HG02588 (cell line): ENCODE measurements around the gene LHX3.
"Not testable (repeated sequence)": the region's sequence is repeated elsewhere in the genome, so short reads cannot be mapped to it uniquely, and the experiment has no call there.

Experiments
- ATAC-seq: cut with Tn5 transposase; IDR thresholded peaks from one replicate; pipeline ENCODE4 v1.9.1; 2021; ENCODE audit warnings: mild to moderate bottlenecking, moderate library complexity; ENCODE audit not compliant: unreplicated experiment

Gene LHX3

DNA sequence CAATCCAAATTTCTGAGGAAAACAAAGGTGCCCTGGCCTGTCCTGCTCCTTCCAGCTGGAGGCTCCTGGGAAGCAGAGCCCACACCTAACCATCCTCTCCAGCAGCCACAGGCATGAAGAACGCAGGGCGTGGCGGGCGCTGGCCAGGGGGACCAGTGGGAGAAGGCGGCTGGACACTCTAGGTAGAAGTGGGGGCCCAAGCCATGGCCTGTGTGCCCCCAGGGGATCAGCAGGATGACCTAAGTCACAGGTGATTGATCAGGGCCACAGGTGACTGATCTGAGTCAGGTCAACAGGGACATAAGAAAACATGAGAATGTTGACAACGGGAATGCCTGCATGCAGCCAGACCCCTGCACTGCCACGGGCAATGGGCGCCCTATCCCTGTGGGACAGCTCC, 37.3 kb upstream of the LHX3 start:
- no peak for ATAC-seq

DNA sequence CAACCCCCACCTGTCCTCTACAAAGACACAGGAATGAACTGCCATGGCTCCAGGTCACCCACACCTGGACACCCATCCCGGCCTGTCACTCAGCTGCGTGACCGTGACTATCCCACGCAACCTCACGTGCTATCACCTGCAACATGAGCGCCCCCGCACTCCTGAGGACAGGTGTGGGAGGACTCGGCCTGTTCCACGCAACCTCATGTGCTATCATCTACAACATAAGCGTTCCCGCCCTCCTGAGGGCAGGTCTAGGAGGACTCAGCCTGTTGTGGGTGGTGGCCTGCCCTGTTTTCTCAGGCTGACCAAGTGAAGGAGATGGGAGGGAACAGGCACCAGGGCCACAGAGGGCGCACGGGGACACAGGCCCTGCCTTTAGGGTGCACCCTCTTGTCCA, 36.6 kb upstream of the LHX3 start:
- no peak for ATAC-seq

DNA sequence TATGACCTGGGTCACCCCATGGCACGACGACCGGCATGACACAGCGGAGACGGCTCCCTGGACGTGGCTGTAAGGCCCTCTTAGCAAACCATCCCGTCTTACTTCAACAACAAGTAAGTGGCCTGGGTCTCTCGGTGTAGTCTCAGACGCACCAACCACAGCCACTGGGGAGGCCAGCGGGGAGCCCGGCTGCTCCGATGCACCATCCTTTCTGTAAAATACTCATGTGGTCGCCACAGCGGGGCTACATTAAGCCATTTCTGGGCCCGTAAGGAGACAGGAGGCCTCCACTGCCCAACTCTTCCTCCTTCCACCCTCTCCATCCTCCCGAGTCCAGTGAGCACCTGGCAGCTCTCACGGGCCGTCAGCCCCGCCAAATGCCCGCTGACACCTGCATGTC, 36.0 kb upstream of the LHX3 start:
- no peak for ATAC-seq

DNA sequence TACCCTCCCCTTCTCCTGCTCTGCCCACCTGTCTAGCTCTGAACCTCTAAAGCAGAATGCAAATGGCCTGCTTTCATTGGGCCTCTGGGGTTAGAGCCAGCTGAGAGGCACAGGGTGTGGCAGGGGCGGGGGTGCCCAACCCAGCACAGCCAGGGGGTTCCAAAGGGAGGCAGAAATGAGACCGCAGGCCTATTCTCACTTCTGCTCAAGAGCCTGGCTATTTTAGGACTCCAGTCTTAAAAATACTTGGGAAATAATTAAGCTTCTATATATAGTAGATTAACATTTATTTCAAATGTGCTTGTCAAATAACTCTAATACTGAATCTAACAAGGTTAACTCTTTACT, 35.0 kb upstream of the LHX3 start:
- ATAC-seq = peak; percentile 45

DNA sequence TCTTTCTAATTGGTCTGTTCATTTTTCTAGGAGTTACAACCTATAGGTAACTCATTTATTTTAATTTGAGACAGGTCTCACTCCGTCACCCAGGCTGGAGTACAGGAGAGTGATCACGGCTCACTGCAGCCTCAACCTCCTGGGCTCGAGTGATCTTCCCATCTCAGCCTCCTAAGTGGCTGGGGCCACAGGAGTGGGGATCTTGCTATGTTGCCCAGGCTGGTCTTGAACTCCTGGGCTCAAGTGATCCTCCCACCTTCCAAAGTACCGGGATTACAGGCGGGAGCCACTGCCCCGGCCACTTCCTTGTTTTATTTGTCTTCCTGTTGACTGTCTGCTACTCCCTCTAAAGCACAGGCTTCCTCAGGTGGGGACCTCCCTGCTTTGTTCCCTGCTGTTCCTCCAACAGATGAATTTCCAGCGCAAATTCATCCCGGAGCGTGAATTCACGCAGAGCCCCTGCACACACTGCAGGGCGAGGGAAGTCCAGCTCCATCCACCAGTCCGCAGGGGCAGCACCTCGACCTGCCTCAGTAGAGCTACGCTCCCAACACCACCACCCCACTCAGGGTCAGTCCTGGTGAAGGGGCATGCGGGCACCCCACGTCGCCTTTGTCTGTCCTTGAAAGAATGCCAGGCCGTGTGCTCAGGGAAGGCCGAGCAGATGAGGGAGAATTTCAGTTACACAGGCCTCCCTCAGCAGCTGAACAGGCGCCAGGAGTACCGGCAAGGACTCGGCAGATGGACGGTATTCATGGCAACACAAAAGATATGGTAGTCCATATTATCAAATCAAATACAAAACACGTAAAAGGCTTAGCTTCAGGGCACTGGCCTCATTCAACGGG, 34.4 kb upstream of the LHX3 start:
- no peak for ATAC-seq

DNA sequence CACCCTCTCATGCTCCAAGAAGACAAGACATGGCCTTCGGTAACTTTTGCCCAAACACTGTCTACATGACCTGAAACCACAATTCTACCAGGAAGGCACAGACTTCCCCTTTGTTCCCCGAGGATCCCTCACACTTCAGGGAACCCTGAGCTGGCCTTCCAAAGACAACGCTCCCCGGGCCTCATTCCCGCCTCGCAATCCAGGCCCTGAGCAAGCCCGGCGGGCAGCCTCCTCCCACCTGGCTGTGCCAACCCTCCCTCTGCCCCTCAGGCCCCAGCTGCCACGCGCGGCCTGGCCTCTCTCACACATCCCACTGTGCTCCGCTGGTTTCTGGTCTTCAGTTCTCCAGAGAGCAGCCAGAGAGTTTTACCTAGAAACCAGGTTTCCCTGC, 33.4 kb upstream of the LHX3 start:
- ATAC-seq = no peak

DNA sequence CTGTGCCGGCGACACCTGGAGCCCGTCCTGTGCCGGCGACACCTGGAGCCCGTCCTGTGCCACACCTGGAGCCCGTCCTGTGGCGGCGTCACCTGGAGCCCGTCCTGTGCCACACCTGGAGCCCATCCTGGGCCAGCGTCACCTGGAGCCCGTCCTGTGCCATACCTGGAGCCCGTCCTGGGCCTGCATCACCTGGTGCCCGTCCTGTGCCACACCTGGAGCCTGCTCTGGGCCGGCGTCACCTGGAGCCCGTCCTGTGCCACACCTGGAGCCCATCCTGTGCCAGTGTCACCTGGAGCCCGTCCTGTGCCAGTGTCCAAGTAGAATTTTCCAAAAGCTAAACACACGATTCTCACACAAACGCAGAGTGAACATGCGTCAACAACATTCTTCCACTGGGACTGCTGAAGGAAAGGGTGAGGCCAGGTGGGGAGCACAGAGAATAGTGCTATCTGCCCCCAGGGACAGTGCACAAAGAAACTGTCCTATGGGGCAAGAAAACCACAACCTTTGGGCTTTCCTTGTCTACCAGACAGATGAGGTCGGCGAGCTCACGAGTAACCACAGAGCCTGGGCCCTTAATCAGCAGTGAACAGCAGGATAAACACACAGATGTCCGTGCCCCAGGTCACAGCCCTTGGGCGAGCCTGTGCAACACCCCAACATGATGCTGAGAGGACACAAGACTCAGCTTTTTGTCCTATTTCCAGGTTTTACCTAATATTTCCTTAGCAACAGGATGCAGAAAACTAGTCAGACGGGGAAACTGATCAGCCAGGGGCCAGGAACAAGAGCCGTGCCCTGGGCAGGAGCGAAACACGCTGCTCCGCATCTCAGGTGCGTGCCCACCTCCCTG, 32.8 kb upstream of the LHX3 start:
- ATAC-seq = no peak

DNA sequence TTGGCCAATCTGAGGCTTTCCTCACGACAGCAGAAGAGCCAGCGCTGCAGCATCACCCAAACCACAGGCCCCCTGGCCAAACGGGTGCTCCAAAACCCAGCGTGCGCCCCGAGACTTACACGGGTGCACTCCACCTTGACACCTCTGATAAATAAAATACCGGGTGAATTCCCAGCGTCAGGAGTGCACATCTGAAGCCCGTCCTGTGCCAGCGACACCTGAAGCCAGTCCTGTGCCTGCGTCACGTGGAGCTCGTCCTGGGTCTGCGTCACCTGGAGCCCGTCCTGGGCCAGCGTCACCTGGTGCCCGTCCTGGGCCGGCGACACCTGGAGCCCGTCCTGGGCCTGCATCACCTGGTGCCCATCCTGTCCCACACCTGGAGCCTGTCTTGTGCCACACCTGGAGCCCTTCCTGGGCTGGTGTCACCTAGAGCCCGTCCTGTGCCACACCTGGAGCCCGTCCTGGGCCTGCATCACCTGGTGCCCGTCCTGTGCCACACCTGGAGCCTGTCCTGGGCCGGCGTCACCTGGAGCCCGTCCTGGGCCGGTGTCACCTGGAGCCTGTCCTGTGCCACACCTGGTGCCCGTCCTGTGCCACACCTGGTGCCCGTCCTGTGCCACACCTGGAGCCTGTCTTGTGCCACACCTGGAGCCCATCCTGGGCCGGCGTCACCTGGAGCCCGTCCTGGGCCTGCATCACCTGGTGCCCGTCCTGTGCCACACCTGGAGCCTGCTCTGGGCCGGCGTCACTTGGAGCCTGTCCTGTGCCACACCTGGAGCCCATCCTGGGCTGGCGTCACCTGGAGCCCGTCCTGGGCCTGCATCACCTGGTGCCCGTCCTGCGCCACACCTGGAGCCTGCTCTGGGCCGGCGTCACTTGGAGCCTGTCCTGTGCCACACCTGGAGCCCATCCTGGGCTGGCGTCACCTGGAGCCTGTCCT, 31.8 kb upstream of the LHX3 start:
- ATAC-seq = not testable (repeated sequence)

DNA sequence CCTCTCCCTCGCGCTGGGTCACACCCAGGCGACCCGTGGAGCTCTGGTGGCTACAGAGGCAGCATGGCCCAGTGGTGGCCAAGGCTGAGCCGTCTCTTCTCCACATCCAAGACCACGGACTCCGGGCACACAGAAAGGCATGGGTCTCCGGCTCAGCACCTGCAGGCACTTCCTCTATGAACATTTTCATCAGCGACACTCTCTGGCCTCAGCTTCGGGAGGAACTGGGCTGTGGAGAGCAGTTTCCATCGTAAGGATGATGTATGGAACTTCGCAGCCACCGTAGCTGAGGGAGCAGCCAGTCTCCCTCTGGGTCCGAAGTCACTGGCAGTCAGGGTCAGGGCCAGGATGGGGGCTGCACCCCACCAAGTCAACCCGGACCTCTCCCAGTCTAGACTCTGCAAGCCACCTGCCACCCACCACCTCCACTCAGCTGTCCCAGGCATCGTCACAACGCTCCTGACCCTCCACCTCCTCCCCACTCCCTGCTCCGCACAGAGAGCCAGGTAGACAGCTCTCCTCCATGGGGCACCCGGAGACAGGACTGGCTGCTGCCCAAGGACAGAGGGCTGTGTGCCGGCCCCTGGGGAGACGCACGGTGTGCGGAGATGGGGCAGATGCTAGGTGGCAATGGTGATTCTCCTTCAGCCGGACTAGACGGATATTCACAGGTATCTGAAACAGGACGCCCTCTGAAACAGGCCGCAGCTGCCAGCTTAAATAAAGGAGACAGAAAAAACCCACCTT, 31.0 kb upstream of the LHX3 start:
- no peak for ATAC-seq

DNA sequence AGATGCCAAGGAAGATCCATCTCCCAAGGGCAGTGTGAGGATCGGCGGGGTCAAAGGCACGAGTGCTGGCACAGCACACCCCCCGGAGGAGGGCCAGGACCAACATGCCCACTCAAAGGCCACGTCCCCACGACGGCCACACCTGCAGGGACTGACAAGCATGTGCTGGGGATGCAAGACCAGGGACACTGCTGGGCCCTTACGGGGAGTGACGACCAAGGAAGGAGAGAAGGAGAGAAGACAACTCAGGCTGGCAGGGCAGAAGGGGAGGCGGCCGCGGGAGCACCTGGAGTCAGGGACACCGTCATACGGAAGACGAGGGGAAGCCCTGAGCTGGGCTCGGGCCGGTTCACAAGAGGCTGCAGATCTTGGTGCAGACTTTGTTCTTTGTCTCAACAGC, 30.2 kb upstream of the LHX3 start:
- no peak for ATAC-seq

DNA sequence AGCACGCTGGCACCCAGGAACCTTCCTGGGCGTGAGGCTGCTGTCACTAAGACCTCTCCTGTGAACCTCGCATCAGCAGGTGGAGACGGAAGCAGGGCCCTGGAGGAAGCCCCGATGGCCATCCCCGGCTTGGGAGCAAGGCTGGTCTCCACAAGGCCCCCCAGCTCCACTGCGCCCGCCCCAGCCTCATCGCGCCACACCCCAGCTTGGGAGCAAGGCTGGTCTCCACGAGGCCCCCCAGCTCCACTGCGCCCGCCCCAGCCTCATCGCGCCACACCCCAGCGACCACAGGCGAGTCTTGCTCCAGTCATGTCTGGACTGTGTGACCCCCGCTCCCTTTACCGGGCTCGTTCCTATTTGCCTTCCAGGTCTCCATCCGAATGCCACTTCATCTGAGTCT, 29.7 kb upstream of the LHX3 start:
- ATAC-seq = no peak

DNA sequence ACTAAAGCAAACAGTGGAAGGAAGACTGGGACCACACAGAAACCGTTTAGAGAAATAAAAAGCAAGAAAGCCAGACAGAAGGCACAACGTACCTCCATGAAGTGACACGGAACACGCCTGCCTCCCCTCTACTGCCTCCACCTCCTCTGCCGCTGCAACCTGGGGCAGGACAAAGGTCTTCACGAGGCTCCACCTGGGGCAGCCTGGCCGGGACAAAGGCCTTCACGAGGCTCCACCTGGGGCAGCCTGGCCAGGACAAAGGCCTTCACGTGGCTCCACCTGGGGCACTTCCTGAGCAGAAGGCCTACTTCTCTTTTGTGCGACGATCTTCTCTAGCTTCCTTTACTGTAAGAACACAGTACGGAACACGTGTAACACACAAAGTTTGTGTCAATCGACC, 28.9 kb upstream of the LHX3 start:
- no peak for ATAC-seq

DNA sequence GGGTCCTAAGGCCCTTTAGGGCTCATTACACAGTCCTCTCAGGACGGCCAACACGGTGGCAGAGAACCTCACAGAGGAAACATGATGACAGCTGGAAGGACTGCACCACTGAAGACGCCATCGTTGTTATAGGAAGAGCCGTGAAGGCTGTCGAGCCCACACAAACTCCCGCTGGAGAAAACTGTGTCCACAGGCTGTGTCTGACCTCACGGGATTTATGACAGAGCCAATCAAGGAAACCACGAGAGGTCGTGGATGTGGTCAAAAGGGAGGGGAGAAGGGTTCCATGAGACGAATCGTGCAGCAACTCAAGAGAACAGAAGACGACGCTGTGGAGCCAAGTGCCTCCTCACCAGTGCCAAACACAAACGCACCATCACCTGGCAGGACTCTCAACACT, 28.5 kb upstream of the LHX3 start:
- no peak for ATAC-seq

DNA sequence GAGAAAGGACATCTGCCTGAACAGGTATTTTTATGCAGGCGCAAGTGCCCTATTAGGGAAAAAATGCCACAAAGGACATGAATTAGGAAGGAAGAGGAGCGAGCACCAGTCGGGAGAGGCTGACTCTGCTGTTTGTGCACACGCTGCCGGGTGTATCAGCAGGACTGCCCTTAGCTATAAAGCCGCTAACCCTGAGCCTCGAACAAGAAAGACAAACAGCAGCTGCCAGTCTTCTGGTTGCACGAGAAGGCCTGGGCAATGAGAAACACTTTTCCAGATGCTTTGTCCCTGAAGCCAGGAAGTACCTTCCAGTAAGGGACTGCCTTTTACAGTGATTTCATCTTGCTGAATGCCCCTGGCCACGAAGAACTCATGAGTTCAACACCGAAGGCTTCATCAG, 28.0 kb upstream of the LHX3 start:
- ATAC-seq = no peak

DNA sequence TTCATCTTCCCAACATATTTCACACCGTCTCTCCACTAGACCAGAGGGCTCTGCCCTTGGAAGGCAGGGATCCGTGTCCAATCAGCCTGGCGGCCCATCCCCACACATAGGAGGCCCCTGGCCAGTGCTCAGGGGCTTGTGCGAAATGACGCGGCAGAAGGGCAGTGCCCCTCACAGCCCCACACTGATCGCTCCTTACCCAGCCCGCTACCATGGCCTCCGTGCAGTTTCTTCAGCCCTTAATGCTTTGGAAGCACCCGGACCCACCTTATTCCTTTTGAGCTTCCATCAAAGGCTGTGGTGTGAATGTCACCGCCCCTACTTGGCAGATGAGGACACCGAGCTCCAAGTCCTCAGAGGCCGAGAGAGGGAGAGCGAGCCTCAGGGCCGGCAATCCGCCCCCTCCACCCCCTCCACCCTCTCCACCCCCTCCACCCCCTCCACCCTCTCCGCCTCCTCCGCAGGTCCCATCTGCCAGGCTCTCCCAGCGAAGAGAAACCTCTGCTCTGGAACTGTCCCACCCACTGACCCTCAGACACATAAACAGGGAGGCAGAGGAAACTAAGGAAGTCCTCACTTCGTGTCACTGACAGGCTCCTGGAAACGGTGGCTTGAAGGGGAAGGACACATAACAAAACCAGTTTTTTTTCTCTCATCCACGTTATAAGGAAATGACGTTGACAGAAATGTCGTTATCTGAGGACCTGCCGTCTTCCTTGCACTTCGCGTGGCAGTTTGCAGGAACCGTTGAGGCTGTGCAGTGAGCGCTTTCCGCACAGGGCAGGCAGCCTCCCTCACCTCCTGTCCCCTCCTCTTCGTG, 26.8 kb upstream of the LHX3 start:
- no peak for ATAC-seq

DNA sequence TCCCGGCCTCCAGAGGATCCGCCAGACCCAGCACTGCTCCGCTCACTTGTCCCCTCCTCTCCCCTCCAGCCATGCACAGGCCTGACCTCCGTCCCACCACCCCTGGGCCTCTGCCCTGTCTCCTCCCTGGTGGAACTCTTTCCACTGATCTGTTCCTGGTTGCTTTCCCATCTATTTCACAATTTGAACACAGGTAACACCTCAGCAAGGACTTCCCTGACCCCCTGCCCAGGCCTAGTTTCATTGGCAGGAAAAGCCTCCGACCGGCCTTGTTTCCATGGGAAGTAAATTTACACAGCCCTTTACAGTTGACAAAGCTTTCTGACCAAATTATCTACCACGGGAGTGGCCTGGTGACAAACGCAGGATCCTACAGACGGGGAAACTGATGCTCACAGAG, 25.8 kb upstream of the LHX3 start:
- no peak for ATAC-seq

DNA sequence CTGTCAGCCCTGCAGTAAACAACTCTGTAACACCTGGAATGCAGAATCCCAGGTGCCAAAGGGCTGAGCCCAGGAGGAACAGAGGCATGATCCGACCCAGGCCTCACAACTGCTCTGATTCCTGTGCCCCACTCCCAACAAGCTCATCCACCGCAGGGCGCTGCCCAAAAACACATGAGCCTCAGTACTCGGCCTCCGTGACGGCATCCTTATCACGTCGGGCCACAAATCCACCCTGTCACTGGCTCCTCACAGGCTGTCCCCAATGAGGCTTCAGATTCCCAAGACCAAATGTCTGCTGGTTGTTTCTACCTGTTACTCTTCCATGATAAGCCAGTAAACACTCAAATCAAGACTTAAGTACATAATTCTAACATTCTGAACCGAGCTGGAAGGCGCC, 25.4 kb upstream of the LHX3 start:
- ATAC-seq = no peak

DNA sequence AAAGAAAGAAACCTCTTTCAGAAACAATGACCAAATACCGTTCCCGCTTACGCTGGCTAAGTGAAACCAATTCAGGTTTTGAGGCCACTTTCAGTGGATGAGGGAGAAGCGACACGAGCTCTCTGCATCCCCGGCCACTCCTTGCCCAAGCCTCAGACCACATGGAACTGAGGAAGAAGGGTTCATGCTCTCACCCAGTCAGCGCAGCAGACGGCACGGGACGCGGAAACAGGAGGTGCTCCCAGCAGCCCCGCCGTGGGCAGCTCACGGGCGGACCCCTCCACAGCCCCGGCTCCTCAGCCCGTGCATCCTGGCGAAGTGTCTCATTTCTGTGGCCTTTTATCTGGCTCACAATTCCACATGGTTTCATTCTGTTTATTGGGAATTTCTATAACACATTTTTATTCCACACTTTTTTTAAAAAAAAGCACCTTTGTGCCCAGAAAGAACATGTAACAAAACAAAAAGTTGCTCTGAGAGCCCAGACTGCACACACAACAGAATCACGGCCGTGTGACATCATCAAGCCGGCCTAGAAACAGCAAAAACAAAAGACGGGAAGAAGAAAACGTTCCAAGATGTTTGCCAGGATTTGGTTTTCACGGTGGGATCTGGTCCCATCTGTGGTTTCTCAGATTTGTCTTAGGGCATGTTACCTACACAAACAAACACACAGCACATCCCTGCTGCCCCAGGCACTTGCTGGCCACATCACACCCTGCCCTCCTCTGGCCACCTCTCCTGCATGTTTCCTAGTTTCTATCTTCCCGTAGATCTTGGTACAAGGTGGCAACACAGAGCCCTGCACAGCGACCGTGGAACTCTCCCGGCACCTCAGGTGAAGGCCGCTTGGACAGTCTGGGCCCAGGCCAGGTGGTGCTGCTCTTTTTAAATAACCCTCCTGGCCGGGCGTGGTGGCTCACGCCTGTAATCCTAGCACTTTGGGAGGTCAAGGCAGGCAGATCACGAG, 24.5 kb upstream of the LHX3 start:
- no peak for ATAC-seq
